ENCODE measurements around the gene FUZ.

FUZ gene

DNA sequence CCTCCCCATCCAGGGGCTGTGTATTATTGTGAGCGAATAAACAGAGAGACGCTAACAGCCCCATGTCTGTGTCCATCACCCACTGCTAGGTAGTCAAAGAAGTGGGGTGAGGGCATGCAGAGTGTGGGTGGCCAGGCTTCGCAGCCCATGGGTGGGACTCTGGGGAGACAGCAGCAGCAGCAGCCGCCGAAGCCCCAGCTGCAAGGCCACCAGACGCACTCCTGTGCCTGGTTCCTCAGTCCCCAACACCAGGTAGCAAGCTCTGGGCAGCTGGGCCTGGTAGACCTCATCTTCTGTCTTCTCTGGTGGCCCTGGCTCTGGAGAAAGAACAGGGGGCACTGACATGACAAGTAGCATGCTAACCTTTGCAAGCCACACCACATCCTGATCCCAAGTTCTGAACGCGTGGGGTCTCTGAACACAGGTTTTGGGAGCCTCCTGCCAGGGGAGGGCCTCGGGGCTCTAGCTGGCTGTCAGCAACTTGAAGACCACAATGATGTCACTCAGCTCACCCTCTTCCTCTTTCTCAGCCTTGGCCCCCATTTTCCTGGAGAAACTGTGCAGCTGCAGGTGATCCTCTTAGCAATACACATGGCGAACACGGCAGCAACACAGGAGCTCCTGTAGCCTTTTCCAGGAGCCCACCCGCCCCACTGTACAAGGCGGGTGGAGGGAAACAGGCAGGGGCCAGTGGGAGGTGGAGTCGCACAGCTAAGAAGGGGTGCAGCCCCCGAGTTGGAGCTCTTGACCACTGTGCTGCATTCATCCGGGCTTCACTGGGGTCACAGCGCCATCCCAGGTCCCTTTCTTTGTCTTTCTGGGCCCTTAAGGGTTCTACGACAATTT lies 5.8 kb downstream of the FUZ start:
- Histone ChIP-seq H4K20me1 (ENCODE audit: insufficient read depth, low read length, poor library complexity, severe bottlenecking) (no peaks in the 10 kb centered on the region), H3F3A (ENCODE audit: low read depth) (no peaks in the 10 kb centered on the region), H3K4me1 (ENCODE audit: insufficient read depth, low read length, poor library complexity, severe bottlenecking) (peaks cover 4% of the 10 kb centered on the region), H3K4me2 (ENCODE audit: low read depth, low read length, poor library complexity, severe bottlenecking) (no peak overlapping the region), H3K9me3 (ENCODE audit: insufficient read depth, low read depth, low read length) (no peaks in the 10 kb centered on the region), H3K4me3 (ENCODE audit: low read length, poor library complexity, severe bottlenecking) (no peak overlapping the region), H3K9ac (ENCODE audit: low read depth, low read length, poor library complexity, severe bottlenecking) (no peak overlapping the region), H3K36me3 (ENCODE audit: insufficient read depth, low read length) (peaks cover 22% of the 10 kb centered on the region; the same call in 1 of the 2 replicates), H2AFZ (ENCODE audit: low read length) (no peak overlapping the region), H3K27me3 (ENCODE audit: insufficient read depth, low read length, poor library complexity, severe bottlenecking) (no peaks in the 10 kb centered on the region), H3K79me2 (ENCODE audit: insufficient read depth, low read length) (no peaks in the 10 kb centered on the region), H3K9me2 (replicated peaks; ENCODE audit: low read depth, low read length) (no peaks in the 10 kb centered on the region)
- TF ChIP-seq, protein P1, sequence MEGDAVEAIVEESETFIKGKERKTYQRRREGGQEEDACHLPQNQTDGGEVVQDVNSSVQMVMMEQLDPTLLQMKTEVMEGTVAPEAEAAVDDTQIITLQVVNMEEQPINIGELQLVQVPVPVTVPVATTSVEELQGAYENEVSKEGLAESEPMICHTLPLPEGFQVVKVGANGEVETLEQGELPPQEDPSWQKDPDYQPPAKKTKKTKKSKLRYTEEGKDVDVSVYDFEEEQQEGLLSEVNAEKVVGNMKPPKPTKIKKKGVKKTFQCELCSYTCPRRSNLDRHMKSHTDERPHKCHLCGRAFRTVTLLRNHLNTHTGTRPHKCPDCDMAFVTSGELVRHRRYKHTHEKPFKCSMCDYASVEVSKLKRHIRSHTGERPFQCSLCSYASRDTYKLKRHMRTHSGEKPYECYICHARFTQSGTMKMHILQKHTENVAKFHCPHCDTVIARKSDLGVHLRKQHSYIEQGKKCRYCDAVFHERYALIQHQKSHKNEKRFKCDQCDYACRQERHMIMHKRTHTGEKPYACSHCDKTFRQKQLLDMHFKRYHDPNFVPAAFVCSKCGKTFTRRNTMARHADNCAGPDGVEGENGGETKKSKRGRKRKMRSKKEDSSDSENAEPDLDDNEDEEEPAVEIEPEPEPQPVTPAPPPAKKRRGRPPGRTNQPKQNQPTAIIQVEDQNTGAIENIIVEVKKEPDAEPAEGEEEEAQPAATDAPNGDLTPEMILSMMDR (conservative IDR thresholded peaks at IDR 0.05; ENCODE audit: low read length): no peak
- no peak for TF ChIP-seq EZH2phosphoT487 (IDR thresholded peaks at IDR 0.05; ENCODE audit: borderline replicate concordance)

DNA sequence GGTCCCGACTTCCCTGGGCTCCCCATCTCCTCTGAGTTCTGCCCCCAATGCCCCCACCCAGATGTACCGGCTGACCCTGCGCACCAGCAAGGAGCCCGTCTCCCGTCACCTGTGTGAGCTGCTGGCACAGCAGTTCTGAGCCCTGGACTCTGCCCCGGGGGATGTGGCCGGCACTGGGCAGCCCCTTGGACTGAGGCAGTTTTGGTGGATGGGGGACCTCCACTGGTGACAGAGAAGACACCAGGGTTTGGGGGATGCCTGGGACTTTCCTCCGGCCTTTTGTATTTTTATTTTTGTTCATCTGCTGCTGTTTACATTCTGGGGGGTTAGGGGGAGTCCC lies 6.5 kb downstream of the FUZ start:
- no peak overlapping the region for H3K4me3 ChIP-seq (ENCODE audit: low read length, poor library complexity, severe bottlenecking)
- no peaks in the 10 kb centered on the region for H3K9me2 ChIP-seq (replicated peaks; ENCODE audit: low read depth, low read length)
- TF ChIP-seq, protein P1 (conservative IDR thresholded peaks at IDR 0.05; ENCODE audit: low read length): no peak
- no peak for TF ChIP-seq EZH2phosphoT487 (IDR thresholded peaks at IDR 0.05; ENCODE audit: borderline replicate concordance)
- no peaks in the 10 kb centered on the region for H3K4me1 ChIP-seq (ENCODE audit: insufficient read depth, low read length, poor library complexity, severe bottlenecking)
- H4K20me1 ChIP-seq (ENCODE audit: insufficient read depth, low read length, poor library complexity, severe bottlenecking): no peaks in the 10 kb centered on the region
- H3K27me3 ChIP-seq (ENCODE audit: insufficient read depth, low read length, poor library complexity, severe bottlenecking): no peaks in the 10 kb centered on the region
- no peak overlapping the region for H3K9ac ChIP-seq (ENCODE audit: low read depth, low read length, poor library complexity, severe bottlenecking)
- H3K36me3 ChIP-seq (ENCODE audit: insufficient read depth, low read length): peaks cover 28% of the 10 kb centered on the region; the same call in 1 of the 2 replicates
- H3K9me3 ChIP-seq (ENCODE audit: insufficient read depth, low read depth, low read length): no peaks in the 10 kb centered on the region
- no peak overlapping the region for H2AFZ ChIP-seq (ENCODE audit: low read length)
- H3F3A ChIP-seq (ENCODE audit: low read depth): no peaks in the 10 kb centered on the region
- no peaks in the 10 kb centered on the region for H3K79me2 ChIP-seq (ENCODE audit: insufficient read depth, low read length)
- H3K4me2 ChIP-seq (ENCODE audit: low read depth, low read length, poor library complexity, severe bottlenecking): no peak overlapping the region

DNA sequence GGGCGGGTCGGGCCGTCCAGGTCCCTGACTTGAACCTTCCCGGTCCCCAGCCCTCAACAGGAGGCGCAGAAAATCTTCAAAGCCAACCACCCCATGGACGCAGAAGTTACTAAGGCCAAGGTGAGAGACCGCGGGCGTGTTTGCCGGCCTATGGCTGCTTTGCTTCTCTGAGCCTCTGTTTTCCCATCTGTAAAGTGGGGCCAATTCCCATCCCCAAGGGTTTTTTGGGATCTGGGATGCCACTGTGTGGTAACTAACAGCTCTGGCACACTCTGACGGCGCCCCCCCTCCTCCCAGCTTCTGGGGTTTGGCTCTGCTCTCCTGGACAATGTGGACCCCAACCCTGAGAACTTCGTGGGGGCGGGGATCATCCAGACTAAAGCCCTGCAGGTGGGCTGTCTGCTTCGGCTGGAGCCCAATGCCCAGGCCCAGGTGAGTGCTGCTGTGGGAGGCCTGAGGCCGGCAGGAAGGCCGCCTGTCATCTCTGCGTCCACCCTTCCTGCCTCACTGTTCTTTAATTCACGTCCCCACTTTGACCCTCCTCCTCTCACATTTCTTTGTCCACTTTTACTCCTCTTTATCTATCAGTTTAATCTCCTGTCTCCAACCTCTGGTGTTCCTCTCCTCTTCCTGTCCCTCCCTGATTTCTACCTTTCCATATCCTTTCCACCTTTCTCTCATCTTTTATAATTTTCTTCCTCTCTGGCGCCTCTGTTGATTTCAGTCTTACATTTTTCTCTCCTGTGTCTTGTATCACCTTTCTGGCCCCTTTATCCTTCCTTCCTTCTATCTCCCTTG lies 7.1 kb downstream of the FUZ start:
- Histone ChIP-seq H3K27me3 (ENCODE audit: insufficient read depth, low read length, poor library complexity, severe bottlenecking) (no peaks in the 10 kb centered on the region), H3K36me3 (ENCODE audit: insufficient read depth, low read length) (peaks cover 29% of the 10 kb centered on the region; the same call in 1 of the 2 replicates), H3F3A (ENCODE audit: low read depth) (no peaks in the 10 kb centered on the region), H3K4me3 (ENCODE audit: low read length, poor library complexity, severe bottlenecking) (no peak overlapping the region), H3K9me2 (replicated peaks; ENCODE audit: low read depth, low read length) (no peaks in the 10 kb centered on the region), H2AFZ (ENCODE audit: low read length) (no peak overlapping the region), H3K4me2 (ENCODE audit: low read depth, low read length, poor library complexity, severe bottlenecking) (no peak overlapping the region), H3K9me3 (ENCODE audit: insufficient read depth, low read depth, low read length) (no peaks in the 10 kb centered on the region), H3K9ac (ENCODE audit: low read depth, low read length, poor library complexity, severe bottlenecking) (no peak overlapping the region), H3K4me1 (ENCODE audit: insufficient read depth, low read length, poor library complexity, severe bottlenecking) (no peaks in the 10 kb centered on the region), H4K20me1 (ENCODE audit: insufficient read depth, low read length, poor library complexity, severe bottlenecking) (no peaks in the 10 kb centered on the region), H3K79me2 (ENCODE audit: insufficient read depth, low read length) (no peaks in the 10 kb centered on the region)
- no peak for TF ChIP-seq EZH2phosphoT487 (IDR thresholded peaks at IDR 0.05; ENCODE audit: borderline replicate concordance)
- TF ChIP-seq, protein P1 (conservative IDR thresholded peaks at IDR 0.05; ENCODE audit: low read length): no peak

Data from Loucy (cell line).